Gastroesophageal sphincter (tissue), 3 donors: ENCODE results near the gene TMEM218.

Experiments used
- EP300 ChIP-seq: sonication (generic); formaldehyde crosslinking; IDR thresholded peaks from one replicate; pipeline ENCODE4 v1.6.1; 2017; ENCODE audit warnings: antibody characterized with exemption, mild to moderate bottlenecking
- POLR2A ChIP-seq, 2 donors: fragments of 450-650 bp; IDR thresholded peaks; one replicate each; pipeline ENCODE4 v1.6.1; 2017; ENCODE audit warnings: antibody characterized with exemption in 2 of 2, mild to moderate bottlenecking in 2 of 2, moderate library complexity in 1 of 2
- POLR2AphosphoS5 ChIP-seq: sonication (generic); formaldehyde crosslinking; IDR thresholded peaks from one replicate; pipeline ENCODE4 v1.6.1; 2017; ENCODE audit warnings: antibody characterized with exemption
- TF ChIP-seq, protein P1 (sequence below), 4 experiments: fragments of 200-600 bp in 2 of 4; fragments of 450-650 bp in 2 of 4; sonication (generic) in 1 of 4; IDR thresholded peaks; one replicate each; pipeline ENCODE4 v1.5.1; 2017 to 2019; ENCODE audit warnings: antibody characterized with exemption in 4 of 4, mild to moderate bottlenecking in 2 of 4, moderate library complexity in 2 of 4

GRCh38 chr11:125055107-125055715 is 56.2 kb downstream of the TMEM218 start:
- no peak for TF ChIP-seq POLR2AphosphoS5
- TF ChIP-seq, protein P1, sequence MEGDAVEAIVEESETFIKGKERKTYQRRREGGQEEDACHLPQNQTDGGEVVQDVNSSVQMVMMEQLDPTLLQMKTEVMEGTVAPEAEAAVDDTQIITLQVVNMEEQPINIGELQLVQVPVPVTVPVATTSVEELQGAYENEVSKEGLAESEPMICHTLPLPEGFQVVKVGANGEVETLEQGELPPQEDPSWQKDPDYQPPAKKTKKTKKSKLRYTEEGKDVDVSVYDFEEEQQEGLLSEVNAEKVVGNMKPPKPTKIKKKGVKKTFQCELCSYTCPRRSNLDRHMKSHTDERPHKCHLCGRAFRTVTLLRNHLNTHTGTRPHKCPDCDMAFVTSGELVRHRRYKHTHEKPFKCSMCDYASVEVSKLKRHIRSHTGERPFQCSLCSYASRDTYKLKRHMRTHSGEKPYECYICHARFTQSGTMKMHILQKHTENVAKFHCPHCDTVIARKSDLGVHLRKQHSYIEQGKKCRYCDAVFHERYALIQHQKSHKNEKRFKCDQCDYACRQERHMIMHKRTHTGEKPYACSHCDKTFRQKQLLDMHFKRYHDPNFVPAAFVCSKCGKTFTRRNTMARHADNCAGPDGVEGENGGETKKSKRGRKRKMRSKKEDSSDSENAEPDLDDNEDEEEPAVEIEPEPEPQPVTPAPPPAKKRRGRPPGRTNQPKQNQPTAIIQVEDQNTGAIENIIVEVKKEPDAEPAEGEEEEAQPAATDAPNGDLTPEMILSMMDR (IDR thresholded peaks at IDR 0.05): no peak
- TF ChIP-seq POLR2A (IDR thresholded peaks at IDR 0.05): no peak
- TF ChIP-seq EP300: no peak
